H1 (cell line): ENCODE measurements around the gene GSAP. TPM values are rescaled to one million over a fixed set of nuclear protein-coding genes. Genes with fewer than 3 reads are reported as not detected.

Source experiments
- CTCF ChIA-PET: fragments of 300-600 bp; sonication (Branson Sonifier 250); formaldehyde crosslinking; loops from one replicate; lab custom pipeline; 2021; ENCODE audit not compliant: partially characterized antibody; lab: Charles Lee
- POLR2A ChIA-PET: fragments of 300-600 bp; sonication (Branson Sonifier 250); formaldehyde crosslinking; loops from one replicate; lab custom pipeline; 2021; ENCODE audit warnings: inconsistent platforms; ENCODE audit not compliant: partially characterized antibody; lab: Charles Lee
- DNase-seq, 2 experiments: peaks; one replicate each; pipeline versions ENCODE4 v3.0.0 to v3.0.0-alpha.2; 2010 to 2022; ENCODE audit warnings: low spot score in 2 of 2, low read depth in 1 of 2, mixed read lengths in 1 of 2
- FAIRE-seq: peaks from 2 replicates; lab custom pipeline; 2011; peaks lifted over from hg19 to GRCh38; lab: Jason Lieb, UNC
- H2AFZ ChIP-seq: 2 replicates; pipeline ENCODE4 v1.8.1; 2012; ENCODE audit warnings: low read length, inconsistent platforms
- H2AK5ac ChIP-seq: 2 replicates; pipeline ENCODE4 v1.6.1; 2013; ENCODE audit warnings: low read depth, low read length
- H2BK120ac ChIP-seq: replicated peaks from 2 replicates; pipeline ENCODE3; 2013; ENCODE audit warnings: low read depth, low read length, inconsistent platforms
- H2BK12ac ChIP-seq: 2 replicates; pipeline ENCODE4 v1.6.1; 2013; ENCODE audit warnings: low read depth, low read length
- H2BK15ac ChIP-seq: 2 replicates; pipeline ENCODE4 v1.6.1; 2013; ENCODE audit warnings: low read length
- H2BK20ac ChIP-seq: 2 replicates; pipeline ENCODE4 v1.6.1; 2013; ENCODE audit warnings: low read length
- H2BK5ac ChIP-seq: 2 replicates; pipeline ENCODE4 v1.6.1; 2013; ENCODE audit warnings: low read depth, low read length
- H3K14ac ChIP-seq: 2 replicates; pipeline ENCODE4 v1.6.1; 2013; ENCODE audit warnings: inconsistent platforms; ENCODE audit not compliant: insufficient read length
- H3K18ac ChIP-seq: 2 replicates; pipeline ENCODE4 v1.6.1; 2013; ENCODE audit warnings: low read length; ENCODE audit errors: extremely low read depth
- H3K23ac ChIP-seq: 2 replicates; pipeline ENCODE4 v1.6.1; 2013; ENCODE audit warnings: inconsistent platforms; ENCODE audit not compliant: insufficient read length
- H3K23me2 ChIP-seq: 2 replicates; pipeline ENCODE4 v1.6.1; 2013; ENCODE audit warnings: low read depth, low read length
- H3K27ac ChIP-seq: 2 replicates; pipeline ENCODE4 v1.6.1; 2011; ENCODE audit warnings: low read depth, low read length, inconsistent platforms
- H3K27me3 ChIP-seq, 4 experiments: replicated peaks in 1 of 4; 1 replicate in 1 of 4; 2 replicates in 3 of 4; pipeline versions ENCODE4 v1.6.1 to v1.8.1; 2011 to 2013; ENCODE audit warnings: low read length in 3 of 4, mild to moderate bottlenecking in 3 of 4, inconsistent platforms in 2 of 4, mixed read lengths in 2 of 4, moderate library complexity in 1 of 4; ENCODE audit not compliant: control insufficient read depth in 3 of 4, insufficient read depth in 3 of 4; ENCODE audit errors: extremely low read depth in 1 of 4
- H3K36me3 ChIP-seq, 4 experiments: 2 replicates each; pipeline versions ENCODE4 v1.6.1 to v1.8.1; 2011 to 2013; ENCODE audit warnings: mild to moderate bottlenecking in 4 of 4, low read length in 3 of 4, moderate library complexity in 2 of 4, control low read depth in 1 of 4, inconsistent platforms in 1 of 4; ENCODE audit not compliant: insufficient read depth in 4 of 4, control insufficient read depth in 2 of 4
- H3K4ac ChIP-seq: replicated peaks from 2 replicates; pipeline ENCODE3; 2013; ENCODE audit warnings: low read length, low read depth, mixed read lengths, inconsistent platforms; ENCODE audit not compliant: insufficient read length
- H3K4me1 ChIP-seq, 4 experiments: replicated peaks in 1 of 4; 1 replicate in 1 of 4; 2 replicates in 3 of 4; pipeline versions ENCODE4 v1.6.1 to v1.8.1; 2011 to 2013; ENCODE audit warnings: low read length in 3 of 4, inconsistent platforms in 2 of 4, mixed read lengths in 1 of 4; ENCODE audit not compliant: insufficient read depth in 4 of 4, control insufficient read depth in 3 of 4
- H3K4me2 ChIP-seq, 2 experiments: 2 replicates each; pipeline versions ENCODE4 v1.6.1 to v1.8.1; 2011 to 2013; ENCODE audit warnings: low read depth in 2 of 2, low read length in 2 of 2, control low read depth in 1 of 2, inconsistent platforms in 1 of 2, mild to moderate bottlenecking in 1 of 2; ENCODE audit not compliant: insufficient read depth in 1 of 2
- H3K4me3 ChIP-seq, 4 experiments: fragments of 200-600, 300-600 bp in 1 of 4; sonication (generic), shearing (Covaris generic), sonication (Bioruptor Twin) in 1 of 4; 2 replicates each; pipeline versions ENCODE4 v1.5.1 to v1.8.1; 2011 to 2016; ENCODE audit warnings: low read length in 4 of 4, low read depth in 3 of 4, control low read depth in 2 of 4, inconsistent platforms in 2 of 4, mild to moderate bottlenecking in 2 of 4, mixed read lengths in 1 of 4, moderate library complexity in 1 of 4; ENCODE audit not compliant: insufficient read depth in 2 of 4; ENCODE audit errors: extremely low read depth in 1 of 4
- H3K56ac ChIP-seq: replicated peaks from 2 replicates; pipeline ENCODE3; 2013; ENCODE audit warnings: low read depth, mild to moderate bottlenecking, mixed read lengths, low read length, inconsistent platforms; ENCODE audit not compliant: insufficient read length
- H3K79me1 ChIP-seq: 2 replicates; pipeline ENCODE4 v1.6.1; 2013; ENCODE audit warnings: low read depth, low read length, control low read depth
- H3K79me2 ChIP-seq, 2 experiments: 2 replicates each; pipeline versions ENCODE4 v1.6.1 to v1.8.1; 2012 to 2013; ENCODE audit warnings: low read length in 2 of 2, mild to moderate bottlenecking in 2 of 2, inconsistent platforms in 1 of 2; ENCODE audit not compliant: insufficient read depth in 2 of 2, control insufficient read depth in 1 of 2
- H3K9ac ChIP-seq, 4 experiments: replicated peaks in 1 of 4; 1 replicate in 1 of 4; 2 replicates in 3 of 4; pipeline versions ENCODE4 v1.6.1 to v1.8.1; 2011 to 2013; ENCODE audit warnings: low read depth in 3 of 4, low read length in 3 of 4, control low read depth in 2 of 4, mild to moderate bottlenecking in 2 of 4, moderate library complexity in 2 of 4, inconsistent platforms in 1 of 4; ENCODE audit errors: extremely low read depth in 1 of 4
- H3K9me3 ChIP-seq, 2 experiments: 2 replicates each; pipeline versions ENCODE4 v1.6.1 to v1.8.1; 2012 to 2013; ENCODE audit warnings: mild to moderate bottlenecking in 2 of 2, moderate library complexity in 2 of 2, control low read depth in 1 of 2, inconsistent platforms in 1 of 2, low read depth in 1 of 2, low read length in 1 of 2, mixed read lengths in 1 of 2; ENCODE audit not compliant: insufficient read depth in 2 of 2
- H4K20me1 ChIP-seq, 2 experiments: replicated peaks in 1 of 2; 2 replicates each; pipeline versions ENCODE3 to v1.8.1; 2011 to 2013; ENCODE audit warnings: inconsistent platforms in 2 of 2, low read length in 2 of 2, mild to moderate bottlenecking in 1 of 2; ENCODE audit not compliant: insufficient read depth in 2 of 2, control insufficient read depth in 1 of 2
- H4K5ac ChIP-seq: 2 replicates; pipeline ENCODE4 v1.6.1; 2013; ENCODE audit warnings: low read length, low read depth, mixed read lengths, inconsistent platforms; ENCODE audit not compliant: insufficient read length
- H4K8ac ChIP-seq: 2 replicates; pipeline ENCODE4 v1.8.0; 2013; ENCODE audit warnings: mild to moderate bottlenecking, moderate library complexity, low read length, inconsistent platforms; ENCODE audit not compliant: insufficient read depth; ENCODE audit errors: extremely low read depth
- H4K91ac ChIP-seq: replicated peaks from 2 replicates; pipeline ENCODE3; 2013; ENCODE audit warnings: low read length, mixed read lengths, inconsistent platforms; ENCODE audit not compliant: insufficient read length
- BACH1 ChIP-seq: IDR thresholded peaks from 2 replicates; pipeline ENCODE4 v1.6.1; 2012; ENCODE audit warnings: low read length, improper control_type of control experiment
- EP300 ChIP-seq, 2 experiments: IDR thresholded peaks; 1 replicate in 1 of 2; 2 replicates in 1 of 2; pipeline ENCODE4 v1.6.1; 2011 to 2012; ENCODE audit warnings: low read depth in 2 of 2, low read length in 2 of 2, mild to moderate bottlenecking in 2 of 2, borderline replicate concordance in 1 of 2, inconsistent platforms in 1 of 2, moderate library complexity in 1 of 2
- KDM4A ChIP-seq: IDR thresholded peaks from one replicate; pipeline ENCODE4 v1.7.1; 2012; ENCODE audit warnings: low read depth, mild to moderate bottlenecking, moderate library complexity, low read length, inconsistent platforms; ENCODE audit not compliant: severe bottlenecking
- KDM5A ChIP-seq: fragments of 200-600 bp; IDR thresholded peaks from 2 replicates; pipeline ENCODE4 v1.7.1; 2012; ENCODE audit warnings: mild to moderate bottlenecking, low read length, inconsistent platforms, mixed read lengths
- NANOG ChIP-seq: IDR thresholded peaks from 2 replicates; pipeline ENCODE4 v1.6.1; 2011; ENCODE audit warnings: low read length, low read depth, mild to moderate bottlenecking, inconsistent platforms; ENCODE audit not compliant: insufficient read depth, poor library complexity, severe bottlenecking
- NRF1 ChIP-seq: IDR thresholded peaks from 2 replicates; pipeline ENCODE4 v1.6.1; 2011; ENCODE audit warnings: mild to moderate bottlenecking, low read depth, low read length, improper control_type of control experiment
- RNF2 ChIP-seq: fragments of 200-900, 300-1000 bp; sonication (generic); IDR thresholded peaks from 2 replicates; pipeline ENCODE4 v1.7.1; 2016; ENCODE audit warnings: borderline replicate concordance, low read depth, mild to moderate bottlenecking, antibody characterized with exemption, low read length; ENCODE audit not compliant: poor library complexity, severe bottlenecking; ENCODE audit errors: missing control alignments
- SP4 ChIP-seq: IDR thresholded peaks from 2 replicates; pipeline ENCODE4 v1.6.1; 2012; ENCODE audit warnings: low read length, inconsistent platforms
- SRF ChIP-seq: IDR thresholded peaks from 2 replicates; pipeline ENCODE4 v1.6.1; 2011; ENCODE audit warnings: mild to moderate bottlenecking, low read depth, low read length, moderate library complexity
- WGBS, 2 experiments: shearing (Covaris generic) in 1 of 2; methylation state at CpG; one replicate each; pipeline versions ENCODE4 v1.1.6 to v1.1.7; 2013 to 2015; ENCODE audit warnings: low lambda C conversion rate in 2 of 2, mixed read lengths in 2 of 2, inconsistent platforms in 1 of 2, low coverage in 1 of 2, missing lambda C conversion rate in 1 of 2; ENCODE audit not compliant: insufficient replicate concordance in 2 of 2, insufficient coverage in 1 of 2, insufficient read length in 1 of 2; ENCODE audit errors: extremely low coverage in 1 of 2, missing lambda C conversion rate in 1 of 2; 5-methylcytosine and 5-hydroxymethylcytosine counted together
- polyA plus RNA-seq, 7 experiments: library from polyadenylated mRNA; depleted of rRNA in 3 of 7; stranded (reverse) in 5 of 7; unstranded in 2 of 7; fragments of >200 nt in 5 of 7; fragments of 200-250 nt in 2 of 7; gene quantifications; 1 replicate in 5 of 7; 2 replicates in 1 of 7; 4 replicates in 1 of 7; pipeline versions ENCODE4 v1.2.1 to v1.2.3, GENCODE V29; 2011 to 2013; ENCODE audit warnings: missing spikeins in 2 of 7, mixed read lengths in 2 of 7
- total RNA-seq: library from RNA; stranded (reverse); fragmentation: NEBNext Ultra II Directional; extraction: Animal tissue kit (Norgen Biotek cat#: 25700); gene quantifications from 2 replicates; pipeline ENCODE4 v1.2.1, GENCODE V29; 2021
- TF ChIP-seq, protein P1 (sequence below): IDR thresholded peaks from 2 replicates; pipeline ENCODE4 v1.6.1; 2011; ENCODE audit warnings: low read length, improper control_type of control experiment

The GSAP gene
- total and polyA plus RNA-seq, 2 of the 8 experiments (the other 6 are each of a cell fraction or from before 2014, with no cell fraction given), result 0.93 to 2.1 TPM

DNA sequence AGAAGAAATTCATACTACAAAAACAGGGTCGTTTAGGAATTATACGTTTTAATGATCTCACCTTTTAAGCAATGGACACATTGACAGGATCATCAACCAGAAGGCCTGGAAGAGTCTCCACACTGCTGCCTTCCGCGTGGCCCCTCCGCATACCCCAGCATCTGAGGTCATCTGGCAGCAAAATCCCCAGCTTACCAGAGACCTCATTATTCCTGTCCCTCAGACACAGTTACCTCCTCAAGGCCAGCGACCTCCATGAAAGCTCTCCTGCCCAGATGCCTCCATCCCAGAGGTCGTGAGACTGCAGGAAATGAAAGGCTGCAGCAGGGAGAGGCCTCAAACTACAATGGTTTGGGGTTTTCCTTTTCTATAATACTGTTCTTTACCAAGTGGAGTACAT, 14.8 kb upstream of the GSAP start:
- Histone ChIP-seq H3K23me2 (no peaks in the 10 kb centered on the region), H2BK15ac (no peak overlapping the region), H3K4ac (no peak overlapping the region), H3K18ac (no peak overlapping the region), H3K23ac (no peak overlapping the region), H2BK5ac (no peak overlapping the region), H2BK120ac (no peak overlapping the region), H4K91ac (no peak overlapping the region), H2BK12ac (no peak overlapping the region), H2AK5ac (no peak overlapping the region), H3K27me3 (no peaks in the 10 kb centered on the region; a peak in 1 of 7 replicates), H3K79me2 (no peaks in the 10 kb centered on the region), H3K4me3 (no peak overlapping the region), H3K9me3 (no peaks in the 10 kb centered on the region), H2BK20ac (no peak overlapping the region), H2AFZ (no peak overlapping the region), H3K4me2 (no peak overlapping the region), H4K20me1 (no peaks in the 10 kb centered on the region), H3K9ac (no peak overlapping the region), H4K8ac (no peak overlapping the region), H3K14ac (no peak overlapping the region)
- POLR2A ChIA-PET, result no interaction called here
- DNase-seq, result no peak
- CTCF ChIA-PET, result no interaction called here
- FAIRE-seq, result no peak
- WGBS, 2 experiments, result 87% methylated on average over 7 of the region's 7 CpGs; no CpG with 5 or more reads in 1 of the 2 experiments
- TF ChIP-seq SRF (no peak), NRF1 (no peak), KDM4A (no peak), NANOG (no peak), EP300 (IDR thresholded peaks at IDR 0.05; ENCODE audit: borderline replicate concordance in 1 of 2, low read depth in 2 of 2, low read length in 2 of 2) (no peak), BACH1 (no peak), SP4 (no peak), RNF2 (no peak), KDM5A (no peak)
- TF ChIP-seq, protein P1, sequence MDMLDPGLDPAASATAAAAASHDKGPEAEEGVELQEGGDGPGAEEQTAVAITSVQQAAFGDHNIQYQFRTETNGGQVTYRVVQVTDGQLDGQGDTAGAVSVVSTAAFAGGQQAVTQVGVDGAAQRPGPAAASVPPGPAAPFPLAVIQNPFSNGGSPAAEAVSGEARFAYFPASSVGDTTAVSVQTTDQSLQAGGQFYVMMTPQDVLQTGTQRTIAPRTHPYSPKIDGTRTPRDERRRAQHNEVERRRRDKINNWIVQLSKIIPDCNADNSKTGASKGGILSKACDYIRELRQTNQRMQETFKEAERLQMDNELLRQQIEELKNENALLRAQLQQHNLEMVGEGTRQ, result no peak
- TF ChIP-seq, all 59 proteins: peak for 0
- H3K79me1 ChIP-seq, result no peaks in the 10 kb centered on the region
- no peak overlapping the region for H4K5ac ChIP-seq
- no peak overlapping the region for H3K56ac ChIP-seq
- peaks cover 0 to 12% (median 9%) of the 10 kb centered on the region in 4 experiments; a peak in 5 of 7 replicates for H3K4me1 ChIP-seq
- H3K36me3 ChIP-seq, result no peaks in the 10 kb centered on the region
- H3K27ac ChIP-seq, result no peak overlapping the region
